ENCODE results near the gene NIP7. TPM values are rescaled to one million over a fixed set of nuclear protein-coding genes. Genes with fewer than 3 reads are reported as not detected.

NIP7 gene
- total RNA-seq, 1 experiment from 2014 or later = 62.1 TPM

DNA sequence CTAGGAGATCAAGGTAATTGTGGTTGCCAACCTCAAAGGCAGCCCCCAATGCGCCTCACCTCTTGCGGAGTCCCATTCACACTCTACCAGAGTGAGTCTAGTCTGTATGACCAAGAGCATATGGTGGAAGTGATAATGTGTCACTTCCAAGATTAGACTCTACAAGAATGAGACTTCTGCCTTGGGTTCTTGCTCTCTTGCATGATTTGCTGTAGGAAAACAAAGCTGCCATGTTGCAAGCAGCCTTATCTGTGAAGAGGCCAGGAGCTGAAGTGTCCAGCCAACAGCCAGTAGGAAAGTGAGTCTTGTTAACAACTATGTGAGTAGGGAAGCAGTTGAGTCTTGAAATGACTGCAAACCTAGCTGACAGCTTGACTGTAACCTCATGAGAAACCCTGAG, 42.8 kb downstream of the NIP7 start:
- Mint-ChIP-seq H3K4me1 (ENCODE audit: insufficient read depth, unreplicated experiment) (peaks cover 18% of the 10 kb centered on the region), H3K9me3 (ENCODE audit: unreplicated experiment) (no peaks in the 10 kb centered on the region), H3K36me3 (ENCODE audit: insufficient read depth, unreplicated experiment) (peaks cover 75% of the 10 kb centered on the region), H3K27me3 (ENCODE audit: insufficient read depth, unreplicated experiment) (no peaks in the 10 kb centered on the region), H3K27ac (ENCODE audit: low read depth, unreplicated experiment) (no peak overlapping the region), H3K4me3 (ENCODE audit: unreplicated experiment) (no peak overlapping the region)
- no TSS peak for BruUV-seq (replicated peaks)
- POLR2A ChIA-PET = interaction anchor here (1.1 to 1.4 kb wide), 2 partner anchors 53 to 145 kb away, joined by 3 to 7 read pairs; no protein-coding TSS in a partner anchor
- DNase-seq (ENCODE audit: unreplicated experiment) = no peak
- intact Hi-C loops (cut with micrococcal nuclease) = no loop called here
- TF ChIP-seq, protein P1, sequence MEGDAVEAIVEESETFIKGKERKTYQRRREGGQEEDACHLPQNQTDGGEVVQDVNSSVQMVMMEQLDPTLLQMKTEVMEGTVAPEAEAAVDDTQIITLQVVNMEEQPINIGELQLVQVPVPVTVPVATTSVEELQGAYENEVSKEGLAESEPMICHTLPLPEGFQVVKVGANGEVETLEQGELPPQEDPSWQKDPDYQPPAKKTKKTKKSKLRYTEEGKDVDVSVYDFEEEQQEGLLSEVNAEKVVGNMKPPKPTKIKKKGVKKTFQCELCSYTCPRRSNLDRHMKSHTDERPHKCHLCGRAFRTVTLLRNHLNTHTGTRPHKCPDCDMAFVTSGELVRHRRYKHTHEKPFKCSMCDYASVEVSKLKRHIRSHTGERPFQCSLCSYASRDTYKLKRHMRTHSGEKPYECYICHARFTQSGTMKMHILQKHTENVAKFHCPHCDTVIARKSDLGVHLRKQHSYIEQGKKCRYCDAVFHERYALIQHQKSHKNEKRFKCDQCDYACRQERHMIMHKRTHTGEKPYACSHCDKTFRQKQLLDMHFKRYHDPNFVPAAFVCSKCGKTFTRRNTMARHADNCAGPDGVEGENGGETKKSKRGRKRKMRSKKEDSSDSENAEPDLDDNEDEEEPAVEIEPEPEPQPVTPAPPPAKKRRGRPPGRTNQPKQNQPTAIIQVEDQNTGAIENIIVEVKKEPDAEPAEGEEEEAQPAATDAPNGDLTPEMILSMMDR (IDR thresholded peaks at IDR 0.05; ENCODE audit: unreplicated experiment) = no peak
- CTCF ChIA-PET = interaction anchor here (1.2 to 1.4 kb wide), 2 partner anchors 8 to 14 kb away, joined by 3 read pairs; no protein-coding TSS in a partner anchor

DNA sequence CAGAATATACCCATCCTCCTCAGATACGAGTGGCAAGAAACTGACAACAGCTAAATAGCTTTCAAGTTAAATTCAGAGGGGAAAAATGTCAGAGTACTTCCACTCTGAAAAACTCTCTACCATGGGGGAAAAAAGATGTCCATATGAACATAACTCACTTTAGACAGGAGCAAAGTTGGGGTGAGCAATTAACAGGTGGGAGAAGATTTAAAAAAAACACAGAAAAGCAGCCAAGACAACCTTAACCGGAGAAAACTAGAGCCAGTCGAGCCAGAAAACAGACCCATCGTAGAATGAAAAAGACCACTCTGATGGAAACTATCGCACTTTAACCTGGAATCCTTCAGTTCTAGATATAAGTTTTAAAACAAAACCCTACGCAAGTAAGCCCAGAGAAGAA, 45.4 kb downstream of the NIP7 start:
- ChIA-PET POLR2A (interaction anchor here (0.5 to 3.9 kb wide), 15 partner anchors 9 to 377 kb away, joined by 3 to 20 read pairs (median 4); partner anchors contain the start of genes COG8, CYB5B, NIP7 and NOB1), CTCF (interaction anchor here (0.7 to 1.4 kb wide), 3 partner anchors 11 to 58 kb away, joined by 3 to 4 read pairs (median 3); no protein-coding TSS in a partner anchor)
- Mint-ChIP-seq H3K36me3 (ENCODE audit: insufficient read depth, unreplicated experiment) (peaks cover 54% of the 10 kb centered on the region), H3K9me3 (ENCODE audit: unreplicated experiment) (no peaks in the 10 kb centered on the region), H3K27me3 (ENCODE audit: insufficient read depth, unreplicated experiment) (no peaks in the 10 kb centered on the region), H3K4me1 (ENCODE audit: insufficient read depth, unreplicated experiment) (peaks cover 18% of the 10 kb centered on the region), H3K27ac (ENCODE audit: low read depth, unreplicated experiment) (peak overlapping the region; percentile 88), H3K4me3 (ENCODE audit: unreplicated experiment) (peak overlapping the region; percentile 90)
- intact Hi-C loops (cut with micrococcal nuclease) = no loop called here
- DNase-seq (ENCODE audit: unreplicated experiment) = no peak
- BruUV-seq (replicated peaks) = TSS peak; percentile 47
- TF ChIP-seq, protein P1 (IDR thresholded peaks at IDR 0.05; ENCODE audit: unreplicated experiment) = no peak

DNA sequence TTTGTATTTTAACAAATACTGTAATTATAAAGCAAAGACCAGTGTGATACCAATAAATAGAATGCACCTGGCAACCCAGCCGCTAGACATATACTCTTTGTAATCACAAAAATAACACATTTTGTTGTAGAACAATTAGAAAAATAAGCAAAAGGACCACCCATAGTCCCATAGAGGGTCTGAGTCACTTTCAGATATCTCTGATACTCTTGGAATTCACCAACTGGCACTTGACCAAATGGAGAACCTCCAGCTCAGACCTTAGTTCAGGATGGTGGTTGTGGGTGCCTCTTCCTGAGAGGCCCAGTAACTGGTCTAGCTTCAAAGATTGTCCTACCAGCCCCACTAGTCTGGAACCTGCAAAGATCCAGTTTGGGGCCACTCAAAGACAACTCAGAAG, 47.0 kb downstream of the NIP7 start:
- ChIA-PET POLR2A (interaction anchor here (1.0 to 3.9 kb wide), 9 partner anchors 9 to 376 kb away, joined by 4 to 20 read pairs (median 6); partner anchors contain the start of genes COG8, NIP7, NOB1 and NQO1), CTCF (interaction anchor here (1.1 to 2.3 kb wide), 2 partner anchors 10 to 39 kb away, joined by 4 to 11 read pairs; no protein-coding TSS in a partner anchor)
- peak overlapping the region; percentile 90 for H3K4me3 Mint-ChIP-seq (ENCODE audit: unreplicated experiment)
- no TSS peak for BruUV-seq (replicated peaks)
- H3K27me3 Mint-ChIP-seq (ENCODE audit: insufficient read depth, unreplicated experiment) = no peaks in the 10 kb centered on the region
- no peaks in the 10 kb centered on the region for H3K9me3 Mint-ChIP-seq (ENCODE audit: unreplicated experiment)
- H3K4me1 Mint-ChIP-seq (ENCODE audit: insufficient read depth, unreplicated experiment) = peaks cover 18% of the 10 kb centered on the region
- peaks cover 40% of the 10 kb centered on the region for H3K36me3 Mint-ChIP-seq (ENCODE audit: insufficient read depth, unreplicated experiment)
- TF ChIP-seq, protein P1 (IDR thresholded peaks at IDR 0.05; ENCODE audit: unreplicated experiment) = no peak
- H3K27ac Mint-ChIP-seq (ENCODE audit: low read depth, unreplicated experiment) = no peak overlapping the region
- DNase-seq (ENCODE audit: unreplicated experiment) = no peak
- intact Hi-C loops (cut with micrococcal nuclease) = no loop called here

Other genes starting within 250 kb of the NIP7 start
- gene HAS3, start 234.1 kb upstream of the NIP7 start, total RNA-seq (2022) = 0.72 and 2.8 TPM in 2 replicates
- 107 and 113 TPM in 2 replicates for gene CHTF8, start 207.2 kb upstream of the NIP7 start, total RNA-seq (2022)
- 77.1 and 97.1 TPM in 2 replicates for gene UTP4, start 207.1 kb upstream of the NIP7 start, total RNA-seq (2022)
- 20.2 and 20.6 TPM in 2 replicates for gene SNTB2, start 152.6 kb upstream of the NIP7 start, total RNA-seq (2022)
- gene VPS4A, start 28.4 kb upstream of the NIP7 start, total RNA-seq (2022) = 34.4 and 38.6 TPM in 2 replicates
- 19.4 and 24.8 TPM in 2 replicates for gene PDF, start 9.2 kb upstream of the NIP7 start, total RNA-seq (2022)
- gene COG8, start 208 bp upstream of the NIP7 start, total RNA-seq (2022) = 29.3 and 33.3 TPM in 2 replicates
- 0.51 and 1.2 TPM in 2 replicates for gene TMED6, start 12.0 kb downstream of the NIP7 start, total RNA-seq (2022)
- gene TERF2, start 46.2 kb downstream of the NIP7 start, total RNA-seq (2022) = 38.4 and 41.9 TPM in 2 replicates
- 112 and 118 TPM in 2 replicates for gene CYB5B, start 84.8 kb downstream of the NIP7 start, total RNA-seq (2022)
- gene NFAT5, start 226.2 kb downstream of the NIP7 start, total RNA-seq (2022) = 35.8 and 46.4 TPM in 2 replicates

Measured in MCF 10A (cell line).